Thoracic aorta (tissue), 2 donors: ENCODE data around the gene ATG16L1. TPM values are rescaled to one million over a fixed set of nuclear protein-coding genes. Genes with fewer than 3 reads are reported as not detected.

ENCODE experiments used
- ATAC-seq: fragments of 150-250 bp; one replicate; pipeline ENCODE4 v1.8.0; 2017; ENCODE audit warnings: low read depth; ENCODE audit not compliant: insufficient number of reproducible peaks, low FRiP score
- DNase-seq: peaks from one replicate; pipeline ENCODE4 v3.0.0-alpha.2; 2020; ENCODE audit warnings: low spot score
- H3K27ac ChIP-seq, 2 donors: fragments of 200-600 bp; sonication (generic); 1 replicate in 1 of 2; 2 replicates in 1 of 2; pipeline ENCODE4 v1.5.1; 2016; ENCODE audit warnings: mild to moderate bottlenecking in 2 of 2, moderate library complexity in 2 of 2
- H3K27me3 ChIP-seq: fragments of 200-600 bp; sonication (generic); replicated peaks from 2 replicates; pipeline ENCODE4 v1.6.0; 2016; ENCODE audit warnings: mild to moderate bottlenecking; ENCODE audit not compliant: insufficient read depth
- H3K36me3 ChIP-seq: fragments of 200-600 bp; sonication (generic); one replicate; pipeline ENCODE4 v1.5.1; 2016
- H3K4me1 ChIP-seq, 2 donors: fragments of 200-600 bp; sonication (generic); 1 replicate in 1 of 2; 2 replicates in 1 of 2; pipeline versions ENCODE4 v1.5.1 to v1.6.0; 2016; ENCODE audit warnings: low read depth in 2 of 2, mild to moderate bottlenecking in 1 of 2; ENCODE audit not compliant: control insufficient read depth in 1 of 2
- H3K4me3 ChIP-seq: fragments of 200-600 bp; sonication (generic); 2 replicates; pipeline ENCODE4 v1.5.1; 2016; ENCODE audit warnings: mild to moderate bottlenecking
- H3K9me3 ChIP-seq: fragments of 200-600 bp; sonication (generic); 2 replicates; pipeline ENCODE4 v1.5.1; 2016
- CTCF ChIP-seq: fragments of 200-600 bp; sonication (generic); IDR thresholded peaks from one replicate; pipeline ENCODE4 v1.5.1; 2019; ENCODE audit warnings: antibody characterized with exemption
- total RNA-seq, 2 donors: library from RNA; depleted of rRNA; stranded (reverse); fragments of >200 nt; gene quantifications; one replicate each; pipeline versions ENCODE4 v1.1.0 to v1.2.3, GENCODE V29; 2016

Gene ATG16L1
- total RNA-seq, 2 donors from 2014 or later = 21.8 to 63.2 TPM

- Histone ChIP-seq H3K27ac (no peak overlapping the region), H3K9me3 (no peaks in the 10 kb centered on the region), H3K36me3 (peaks cover 72% of the 10 kb centered on the region), H3K4me1 (no peaks in the 10 kb centered on the region), H3K4me3 (no peak overlapping the region), H3K27me3 (no peaks in the 10 kb centered on the region)
- no peak for DNase-seq
- no peak for TF ChIP-seq CTCF
- ATAC-seq = no peak
These were observed 23.8 kb downstream of the ATG16L1 start for GRCh38 chr2:233275223-233275622.

DNA sequence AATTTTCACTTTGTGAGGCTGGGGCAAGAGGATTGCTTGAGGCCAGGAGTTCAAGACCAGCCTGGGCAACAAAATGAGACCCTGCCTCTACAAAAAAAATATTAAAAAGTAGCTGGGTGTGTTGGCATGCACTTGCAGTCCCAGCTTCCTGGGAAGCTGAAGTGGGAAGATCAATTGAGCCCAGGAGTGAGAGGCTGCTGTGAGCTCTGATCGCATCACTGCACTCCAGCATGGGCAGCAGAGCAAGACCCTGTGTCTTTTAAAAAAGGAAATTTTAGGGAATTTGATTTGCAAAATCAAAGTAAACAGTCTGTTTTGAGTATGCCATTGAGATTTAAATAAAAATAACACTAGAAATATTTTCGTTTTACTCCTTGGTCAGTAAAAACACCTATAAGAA, 27.4 kb downstream of the ATG16L1 start:
- no peak for DNase-seq
- TF ChIP-seq CTCF = no peak
- Histone ChIP-seq H3K4me1 (no peaks in the 10 kb centered on the region), H3K27ac (no peak overlapping the region), H3K27me3 (no peaks in the 10 kb centered on the region), H3K36me3 (peaks cover 77% of the 10 kb centered on the region), H3K4me3 (no peak overlapping the region), H3K9me3 (no peaks in the 10 kb centered on the region)
- no peak for ATAC-seq

GRCh38 chr2:233280114-233280693, 28.7 kb downstream of the ATG16L1 start:
- H3K36me3 ChIP-seq = peaks cover 72% of the 10 kb centered on the region
- H3K9me3 ChIP-seq = no peaks in the 10 kb centered on the region
- no peaks in the 10 kb centered on the region for H3K27me3 ChIP-seq
- TF ChIP-seq CTCF = no peak
- DNase-seq (no peak), ATAC-seq (no peak)
- H3K4me3 ChIP-seq = no peak overlapping the region
- no peak overlapping the region for H3K27ac ChIP-seq
- H3K4me1 ChIP-seq = no peaks in the 10 kb centered on the region

- no peak for ATAC-seq
- no peak for DNase-seq
- Histone ChIP-seq H3K9me3 (no peaks in the 10 kb centered on the region), H3K4me3 (no peak overlapping the region), H3K36me3 (peaks cover 76% of the 10 kb centered on the region), H3K4me1 (no peaks in the 10 kb centered on the region), H3K27me3 (no peaks in the 10 kb centered on the region), H3K27ac (no peak overlapping the region)
- TF ChIP-seq CTCF = no peak
These were observed 30.1 kb downstream of the ATG16L1 start for GRCh38 chr2:233281553-233281952.

GRCh38 chr2:233281992-233282603, 30.6 kb downstream of the ATG16L1 start:
- no peaks in the 10 kb centered on the region for H3K9me3 ChIP-seq
- no peak overlapping the region for H3K4me3 ChIP-seq
- H3K4me1 ChIP-seq = no peaks in the 10 kb centered on the region
- no peak for ATAC-seq
- H3K27ac ChIP-seq = no peak overlapping the region
- DNase-seq = no peak
- TF ChIP-seq CTCF = no peak
- H3K27me3 ChIP-seq = no peaks in the 10 kb centered on the region
- H3K36me3 ChIP-seq = peaks cover 79% of the 10 kb centered on the region
